K562 (cell line): ENCODE results near the gene TREH. TPM values are rescaled to one million over a fixed set of nuclear protein-coding genes. Genes with fewer than 3 reads are reported as not detected.

Source experiments
- CREB3L1 ChIP-seq: fragments of 450-650 bp; IDR thresholded peaks from 2 replicates; pipeline ENCODE4 v1.6.1; 2014; ENCODE audit warnings: low read depth, mild to moderate bottlenecking, moderate library complexity, borderline replicate concordance
- HDAC3 ChIP-seq: fragments of 450-650 bp; IDR thresholded peaks from 2 replicates; pipeline ENCODE4 v1.6.1; 2018; ENCODE audit warnings: borderline replicate concordance, mild to moderate bottlenecking, moderate library complexity; ENCODE audit not compliant: partially characterized antibody
- HDAC6 ChIP-seq: IDR thresholded peaks from 2 replicates; pipeline ENCODE4 v1.6.1; 2012; ENCODE audit warnings: low read depth, mild to moderate bottlenecking, control low read depth, inconsistent platforms, low read length, moderate library complexity
- HNRNPLL ChIP-seq: fragments of 200-400 bp; formaldehyde crosslinking; IDR thresholded peaks from 2 replicates; pipeline ENCODE4 v1.6.1; 2017; ENCODE audit warnings: low read length, low read depth, mild to moderate bottlenecking; ENCODE audit not compliant: poor library complexity, severe bottlenecking
- MLX ChIP-seq, 2 experiments: fragments of 450-650 bp in 1 of 2; sonication (generic) in 1 of 2; formaldehyde crosslinking; conservative IDR thresholded peaks; 2 replicates each; pipeline versions ENCODE4 v1.4.0 to v1.8.1; 2020 to 2022; ENCODE audit warnings: mild to moderate bottlenecking in 1 of 2, missing genetic modification reagents in 1 of 2
- PHTF2 ChIP-seq: fragments of 250-450 bp; sonication (Bioruptor Pico); IDR thresholded peaks from 2 replicates; pipeline ENCODE4 v1.5.0; 2021; ENCODE audit warnings: mild to moderate bottlenecking
- ZFP91 ChIP-seq: sonication (generic); formaldehyde crosslinking; IDR thresholded peaks from 2 replicates; pipeline ENCODE4 v1.8.0; 2022; ENCODE audit warnings: mild to moderate bottlenecking, missing genetic modification reagents
- ZNF589 ChIP-seq: fragments of 200-800 bp; sonication (Bioruptor generic); IDR thresholded peaks from 2 replicates; pipeline ENCODE4 v1.6.1; 2016; ENCODE audit warnings: low read depth, missing genetic modification characterization, missing compliant biosample characterization
- polyA plus RNA-seq, 8 experiments: library from polyadenylated mRNA; depleted of rRNA in 4 of 8; stranded (reverse) in 5 of 8; unstranded in 3 of 8; fragments of >200 nt; fragmentation: Nextera tagmentation in 2 of 8; fragmentation: Illumina TruSeq in 1 of 8; extraction: Ambion mirVana in 2 of 8; extraction: Trizol in 1 of 8; gene quantifications; 2 replicates each; pipeline versions ENCODE4 v1.2.1 to v1.2.3, GENCODE V29; 2011 to 2014; ENCODE audit warnings: inconsistent platforms in 1 of 8, missing spikeins in 1 of 8
- total RNA-seq, 7 experiments: library from RNA; depleted of rRNA in 6 of 7; stranded (reverse); fragments of >200 nt in 6 of 7; fragmentation: Illumina TruSeq in 2 of 7; extraction: Trizol in 2 of 7; gene quantifications; 2 replicates each; pipeline versions ENCODE4 v1.2.1 to v1.2.3, GENCODE V29; 2011 to 2021; ENCODE audit warnings: low replicate concordance in 1 of 7

Gene TREH
- total and polyA plus RNA-seq, 9 of the 15 experiments (the other 6 are each of a cell fraction or from before 2014, with no cell fraction given), result 0.09 to 0.20 (median 0.11) TPM; not detected in 6

GRCh38 chr11:118625036-118625690, 54.3 kb downstream of the TREH start (continued):
- no peak for TF ChIP-seq ZFP91 (CRISPR knock-in tag)
- no peak for TF ChIP-seq ZNF589 (CRISPR knock-in tag)
- TF ChIP-seq HNRNPLL, result no peak
- TF ChIP-seq PHTF2 (CRISPR knock-in tag), result no peak
- no peak for TF ChIP-seq MLX (CRISPR knock-in tag; conservative IDR thresholded peaks at IDR 0.05)
- TF ChIP-seq CREB3L1, result no peak
- TF ChIP-seq HDAC3, result no peak
- TF ChIP-seq HDAC6, result no peak
